ENCODE results near the gene LRRC74B. TPM values are rescaled to one million over a fixed set of nuclear protein-coding genes. Genes with fewer than 3 reads are reported as not detected.

LRRC74B gene
- total RNA-seq, 4 donors from 2014 or later = not detected

GRCh38 chr22:21104126-21104691, 58.5 kb downstream of the LRRC74B start:
- TF ChIP-seq CTCF (IDR thresholded peaks at IDR 0.05; ENCODE audit: low read depth) = no peak

DNA sequence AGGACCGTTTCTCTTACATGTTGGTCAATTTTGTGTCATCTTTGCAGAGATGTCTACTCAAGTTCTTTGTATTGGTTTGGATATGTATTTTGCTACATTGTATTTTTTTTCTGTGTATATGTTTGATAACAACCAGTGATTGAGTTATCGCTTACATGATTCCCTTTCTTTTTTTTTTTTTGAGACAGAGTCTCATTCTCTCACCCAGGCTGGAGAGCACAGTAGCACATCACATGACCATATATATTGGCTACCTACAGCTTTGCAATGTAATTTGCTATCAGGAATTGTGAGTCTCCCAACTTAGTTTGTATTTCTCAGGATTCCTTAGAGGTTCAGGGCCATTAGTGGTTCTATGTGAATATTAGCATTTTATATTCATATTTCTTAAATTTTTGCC, 59.5 kb downstream of the LRRC74B start:
- TF ChIP-seq CTCF (IDR thresholded peaks at IDR 0.05; ENCODE audit: low read depth) = no peak

GRCh38 chr22:21106000-21106399, 60.3 kb downstream of the LRRC74B start:
- no peak for TF ChIP-seq CTCF (IDR thresholded peaks at IDR 0.05; ENCODE audit: low read depth)

DNA sequence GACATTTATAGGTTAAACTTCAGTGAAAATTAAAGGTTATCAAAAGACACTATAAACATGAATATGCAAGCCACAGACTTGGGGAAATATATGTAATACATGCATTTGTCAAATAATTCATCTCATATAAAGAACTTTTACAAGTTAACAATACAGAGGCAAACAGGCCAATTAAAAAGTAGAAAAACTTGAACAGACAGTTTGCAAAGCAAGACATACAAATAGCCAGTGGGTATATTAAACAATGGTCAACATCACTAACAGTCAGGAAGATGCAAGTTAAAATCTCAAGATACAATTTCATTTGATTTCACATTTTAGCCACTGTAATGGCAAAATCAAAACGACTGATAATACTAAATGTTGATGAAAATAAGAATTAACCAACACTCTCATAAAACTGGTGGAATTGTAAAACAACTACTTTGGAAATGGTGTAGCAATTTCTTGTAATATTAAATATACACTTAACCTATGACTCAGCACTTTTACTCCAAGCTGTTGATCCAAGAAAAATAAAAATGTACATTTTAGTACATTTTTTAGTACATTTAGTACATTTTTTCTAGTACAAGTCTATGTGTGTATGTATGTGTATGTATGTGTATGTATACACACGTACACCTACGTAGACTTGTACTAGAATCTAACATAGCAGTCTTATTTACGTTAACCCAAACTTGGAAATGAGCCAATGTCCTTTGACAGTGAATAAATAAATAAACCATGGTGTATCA, 62.8 kb downstream of the LRRC74B start:
- TF ChIP-seq CTCF (IDR thresholded peaks at IDR 0.05; ENCODE audit: low read depth) = no peak

Small RNA genes within 50 kb of the gene (small RNA-seq; reads per million reads assigned to genes)
- gene MIR649 = not detected

Other genes starting within 250 kb of the LRRC74B start
- gene PI4KA, start 187.1 kb upstream of the LRRC74B start, total RNA-seq = 10 to 100 TPM; 67.3 to 92.9 (median 76.5) TPM
- gene SNAP29, start 186.9 kb upstream of the LRRC74B start, total RNA-seq = 10 to 100 TPM; 20.5 to 27.1 (median 24.4) TPM
- gene CRKL, start 128.5 kb upstream of the LRRC74B start, total RNA-seq = 10 to 100 TPM; 32.1 to 39.8 (median 35.9) TPM
- 1 to 10 TPM; 1.3 to 5.7 (median 1.5) TPM for gene AIFM3, start 78.7 kb upstream of the LRRC74B start, total RNA-seq
- 10 to 100 TPM; 41.1 to 60.8 (median 43.4) TPM for gene LZTR1, start 63.6 kb upstream of the LRRC74B start, total RNA-seq
- gene THAP7, start 43.8 kb upstream of the LRRC74B start, total RNA-seq = 10 to 100 TPM; 20.7 to 26.6 (median 23.5) TPM
- gene P2RX6, start 30.8 kb upstream of the LRRC74B start, total RNA-seq = 1 to 10 TPM in 2 of 4 donors, under 1 TPM in 2; 0.49 to 3.7 (median 1.2) TPM
- 1 to 10 TPM in 3 of 4 donors, under 1 TPM in 1; 0.94 to 4.4 (median 2.1) TPM for gene SLC7A4, start 13.4 kb upstream of the LRRC74B start, total RNA-seq